NCI-H1436 treated with DMSO at 0.1 percent for 48 hours (cell line): ENCODE measurements around the gene MTF1.

Source experiments
- DNase-seq: peaks from one replicate; lab custom pipeline; 2025; lab: John Stamatoyannopoulos, UW

Gene MTF1

GRCh38 chr1:37867784-37868183 is 8.4 kb upstream of the MTF1 start:
- no peak for DNase-seq

- no peak for DNase-seq
Observed at GRCh38 chr1:37866491-37866890, 7.1 kb upstream of the MTF1 start.

- no peak for DNase-seq
Observed at GRCh38 chr1:37865348-37866120, 6.1 kb upstream of the MTF1 start.

- no peak for DNase-seq
Observed at GRCh38 chr1:37862330-37862729, 2.9 kb upstream of the MTF1 start.

- no peak for DNase-seq
Observed at GRCh38 chr1:37861151-37861550, 1.8 kb upstream of the MTF1 start.

GRCh38 chr1:37860346-37860666 is 914 bp upstream of the MTF1 start:
- DNase-seq, result no peak

- no peak for DNase-seq
Observed at GRCh38 chr1:37858931-37859506, 373 bp downstream of the MTF1 start.

- no peak for DNase-seq
Observed at GRCh38 chr1:37854406-37854805, 5.0 kb downstream of the MTF1 start.

GRCh38 chr1:37853157-37853556 is 6.2 kb downstream of the MTF1 start:
- no peak for DNase-seq

- no peak for DNase-seq
Observed at GRCh38 chr1:37851782-37852210, 7.6 kb downstream of the MTF1 start.

- no peak for DNase-seq
Observed at GRCh38 chr1:37851262-37851661, 8.1 kb downstream of the MTF1 start.

- no peak for DNase-seq
Observed at GRCh38 chr1:37850352-37850955, 8.9 kb downstream of the MTF1 start.

- DNase-seq, result no peak
Observed at GRCh38 chr1:37849480-37849879, 9.9 kb downstream of the MTF1 start.

GRCh38 chr1:37846647-37847339 is 12.6 kb downstream of the MTF1 start:
- no peak for DNase-seq

GRCh38 chr1:37845786-37846185 is 13.6 kb downstream of the MTF1 start:
- no peak for DNase-seq

- DNase-seq, result no peak
Observed at GRCh38 chr1:37845049-37845646, 14.2 kb downstream of the MTF1 start.

- no peak for DNase-seq
Observed at GRCh38 chr1:37844536-37844935, 14.9 kb downstream of the MTF1 start.

GRCh38 chr1:37841652-37842051 is 17.7 kb downstream of the MTF1 start:
- DNase-seq, result no peak

- no peak for DNase-seq
Observed at GRCh38 chr1:37840711-37841110, 18.7 kb downstream of the MTF1 start.

- no peak for DNase-seq
Observed at GRCh38 chr1:37839676-37840075, 19.7 kb downstream of the MTF1 start.

- DNase-seq, result no peak
Observed at GRCh38 chr1:37836788-37837187, 22.6 kb downstream of the MTF1 start.

GRCh38 chr1:37831809-37832208 is 27.6 kb downstream of the MTF1 start:
- no peak for DNase-seq

- no peak for DNase-seq
Observed at GRCh38 chr1:37831109-37831508, 28.3 kb downstream of the MTF1 start.
